Measurements from ENCODE around the gene MT2A.

DNA sequence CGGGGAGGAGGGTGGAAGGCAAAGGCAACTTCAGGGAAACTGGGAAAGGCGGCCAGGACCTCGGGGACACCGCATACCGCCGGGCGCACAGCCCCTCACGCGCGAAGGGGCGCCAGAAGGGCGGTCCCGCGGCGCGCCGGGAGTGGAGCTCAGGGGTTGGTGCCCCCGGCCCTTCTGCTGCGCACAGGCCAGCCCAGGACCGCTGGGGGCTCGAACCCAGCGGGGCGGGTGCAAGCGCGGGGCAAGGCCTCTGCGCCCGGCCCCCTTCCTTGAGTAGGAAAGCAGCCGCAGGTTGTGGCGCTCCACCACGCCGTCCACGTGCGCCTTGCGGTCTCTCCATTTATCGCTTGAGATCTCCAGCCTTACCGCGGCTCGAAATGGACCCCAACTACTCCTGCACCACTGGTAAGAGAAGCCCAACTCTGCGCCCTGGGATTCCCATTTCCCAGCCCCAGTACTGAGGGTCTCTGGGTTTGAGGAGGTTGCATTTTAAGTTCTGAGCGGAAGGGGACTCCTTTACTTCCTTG is 27.1 kb downstream of the MT2A start:
- TF ChIP-seq CTCF (IDR thresholded peaks at IDR 0.05) (no peak), POLR2A (IDR thresholded peaks at IDR 0.05) (no peak), POLR2AphosphoS5 (IDR thresholded peaks at IDR 0.05) (no peak)
